Measurements from ENCODE around the gene PBX4.

PBX4 gene

GRCh38 chr19:19514881-19515641 is 103.4 kb downstream of the PBX4 start, which contains the start of gene TSSK6:
TSS of gene TSSK6 (minus strand) at chr19:19515548. CDS start at chr19:19515427, 121 bp downstream.
- DNase-seq (ENCODE audit: low read depth) = no peak

DNA sequence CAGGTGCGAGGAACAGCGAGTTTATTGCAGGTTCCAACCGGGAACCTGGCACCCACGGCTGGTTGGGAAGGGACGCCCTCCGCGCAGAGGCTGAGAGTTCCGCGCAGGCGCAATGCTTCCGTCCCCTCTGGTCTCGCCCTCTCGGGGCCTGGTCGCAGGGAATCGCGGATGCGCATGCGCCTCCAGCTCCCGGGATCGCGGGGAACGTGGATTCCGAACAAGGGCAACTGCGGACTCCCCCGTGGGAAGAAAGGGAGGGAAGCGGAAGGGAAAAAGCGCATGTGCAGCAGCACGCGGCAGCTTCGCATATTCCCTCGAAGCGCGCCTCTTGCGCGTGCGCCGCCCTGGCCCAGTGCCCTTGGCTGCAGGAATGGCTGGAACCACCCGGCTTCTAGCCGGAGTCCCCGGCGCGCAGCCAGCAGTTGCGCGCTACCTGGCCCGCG is 104.3 kb downstream of the PBX4 start:
- no peak for DNase-seq (ENCODE audit: low read depth)
- H3K4me3 ChIP-seq (ENCODE audit: low read depth, low read length) = no peak overlapping the region

More at GRCh38 chr19:19514881-19515641, 103.4 kb downstream of the PBX4 start, which contains the start of gene TSSK6:
- peak within 1 kb of the TSS; percentile 94 for H3K4me3 ChIP-seq (ENCODE audit: low read depth, low read length)

DNA sequence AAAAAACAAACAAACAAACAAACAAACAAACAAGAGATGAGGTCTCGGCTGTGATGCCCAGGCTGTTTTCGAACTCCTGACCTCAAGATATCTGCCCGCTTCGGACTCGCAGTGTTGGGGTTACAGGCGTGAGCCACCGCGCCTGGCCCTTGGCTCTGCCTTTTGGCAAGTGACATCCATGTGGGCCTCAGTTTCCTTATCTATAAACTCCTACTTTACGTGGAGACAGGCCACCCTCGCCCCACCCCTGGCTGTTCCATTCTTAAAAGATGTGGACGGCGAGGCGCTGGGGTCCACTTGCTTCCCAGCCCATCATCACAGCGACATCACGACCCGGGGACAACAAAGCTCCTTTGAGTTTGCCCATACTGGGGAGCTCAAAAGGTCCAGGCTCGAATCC is 104.8 kb downstream of the PBX4 start:
- no peak for DNase-seq (ENCODE audit: low read depth)
- H3K4me3 ChIP-seq (ENCODE audit: low read depth, low read length) = no peak overlapping the region

Data from skeletal muscle cell (primary cell).